Mammary epithelial cell (primary cell): ENCODE results near the gene HPCAL1.

ENCODE experiments used
- EZH2 ChIP-seq: IDR thresholded peaks from 2 replicates; pipeline ENCODE4 v1.6.1; 2012; ENCODE audit warnings: low read length, inconsistent platforms, borderline replicate concordance
- TF ChIP-seq, protein P1 (sequence below), 2 donors: IDR thresholded peaks in 1 of 2; conservative IDR thresholded peaks in 1 of 2; 2 replicates each; pipeline ENCODE4 v1.5.1; 2011 to 2012; ENCODE audit warnings: inconsistent platforms in 2 of 2, low read length in 2 of 2, mild to moderate bottlenecking in 2 of 2, control low read depth in 1 of 2, low read depth in 1 of 2; ENCODE audit not compliant: insufficient read depth in 1 of 2; ENCODE audit errors: extremely low read depth in 1 of 2

DNA sequence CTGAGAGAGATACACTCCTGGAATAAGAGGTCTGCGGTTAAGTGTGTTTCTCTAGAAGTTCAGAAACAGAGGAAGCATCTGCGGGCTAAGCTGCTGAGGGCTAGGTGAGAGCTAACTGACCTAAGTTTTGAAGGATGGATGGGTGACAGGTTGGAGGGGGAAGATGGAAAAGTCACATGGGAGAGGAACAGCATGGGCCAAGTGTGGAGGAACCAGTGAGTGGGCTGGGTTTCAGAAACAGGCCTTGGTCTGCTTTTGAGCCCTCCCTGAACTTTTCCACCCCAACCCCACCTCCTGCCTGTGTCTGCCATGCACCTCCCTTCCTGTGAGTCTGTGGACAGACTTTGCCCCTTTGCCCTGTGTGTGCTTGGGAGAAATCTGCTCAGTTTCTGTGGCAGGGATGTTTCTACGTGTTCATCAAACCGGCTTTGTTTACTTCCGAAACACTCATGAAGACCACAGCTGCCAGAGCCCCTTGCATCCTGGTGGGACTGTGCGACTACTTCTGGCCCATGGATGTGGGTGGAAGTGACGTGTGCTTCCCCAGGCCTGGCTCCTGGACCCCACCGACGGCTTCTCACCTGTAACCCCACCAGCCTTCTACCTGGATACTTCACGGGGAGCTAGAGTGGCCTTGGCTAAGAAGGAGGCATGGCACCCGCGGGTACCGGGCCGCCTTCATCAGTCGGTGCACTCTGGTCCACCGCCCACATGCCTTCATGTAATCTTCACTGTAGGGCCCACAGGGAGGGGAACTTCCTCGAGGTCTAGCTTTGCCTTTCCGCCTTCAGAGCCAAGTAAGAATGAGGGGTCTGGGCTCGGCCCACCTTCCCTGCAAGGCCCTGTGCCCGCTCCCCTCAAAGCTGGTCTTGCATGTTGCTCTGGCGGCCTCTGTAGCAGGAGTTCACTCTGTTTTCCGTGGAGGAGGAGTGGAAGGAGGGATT lies 1.4 kb upstream of the HPCAL1 start:
- TF ChIP-seq, protein P1, sequence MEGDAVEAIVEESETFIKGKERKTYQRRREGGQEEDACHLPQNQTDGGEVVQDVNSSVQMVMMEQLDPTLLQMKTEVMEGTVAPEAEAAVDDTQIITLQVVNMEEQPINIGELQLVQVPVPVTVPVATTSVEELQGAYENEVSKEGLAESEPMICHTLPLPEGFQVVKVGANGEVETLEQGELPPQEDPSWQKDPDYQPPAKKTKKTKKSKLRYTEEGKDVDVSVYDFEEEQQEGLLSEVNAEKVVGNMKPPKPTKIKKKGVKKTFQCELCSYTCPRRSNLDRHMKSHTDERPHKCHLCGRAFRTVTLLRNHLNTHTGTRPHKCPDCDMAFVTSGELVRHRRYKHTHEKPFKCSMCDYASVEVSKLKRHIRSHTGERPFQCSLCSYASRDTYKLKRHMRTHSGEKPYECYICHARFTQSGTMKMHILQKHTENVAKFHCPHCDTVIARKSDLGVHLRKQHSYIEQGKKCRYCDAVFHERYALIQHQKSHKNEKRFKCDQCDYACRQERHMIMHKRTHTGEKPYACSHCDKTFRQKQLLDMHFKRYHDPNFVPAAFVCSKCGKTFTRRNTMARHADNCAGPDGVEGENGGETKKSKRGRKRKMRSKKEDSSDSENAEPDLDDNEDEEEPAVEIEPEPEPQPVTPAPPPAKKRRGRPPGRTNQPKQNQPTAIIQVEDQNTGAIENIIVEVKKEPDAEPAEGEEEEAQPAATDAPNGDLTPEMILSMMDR (conservative IDR thresholded peaks at IDR 0.05 in 1 of 2, IDR thresholded peaks at IDR 0.05 in 1 of 2; ENCODE audit: extremely low read depth in 1 of 2, insufficient read depth in 1 of 2, low read depth in 1 of 2, low read length in 2 of 2): no peak
- TF ChIP-seq EZH2: no peak
